Measurements from ENCODE around the gene MTFR2. TPM values are rescaled to one million over a fixed set of nuclear protein-coding genes. Genes with fewer than 3 reads are reported as not detected.

Gene MTFR2
- total and polyA plus RNA-seq, 2 of the 13 experiments (the other 11 are each of a cell fraction or from before 2014, with no cell fraction given) = 6.7 to 10.7 TPM

DNA sequence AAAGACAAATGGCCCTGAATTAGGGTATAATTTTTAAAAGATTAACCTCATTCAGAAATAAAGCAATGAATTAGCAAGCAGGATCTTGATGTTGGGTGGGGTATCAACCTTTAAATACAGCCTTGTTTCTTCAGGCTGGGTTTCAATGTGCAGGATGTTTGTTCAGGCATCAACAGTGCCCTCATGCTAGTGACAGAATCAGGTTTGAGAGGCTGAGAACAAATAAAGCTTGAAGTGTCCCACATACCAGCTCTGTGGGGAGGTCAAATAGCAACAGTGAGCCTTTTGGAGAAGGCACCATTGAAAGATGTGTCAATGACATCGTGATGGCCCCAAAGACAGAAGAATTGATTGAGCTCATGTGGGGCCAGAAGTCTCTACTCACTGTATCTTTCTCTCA is 68.2 kb downstream of the MTFR2 start:
- Histone ChIP-seq H3K36me3 (replicated peaks in 1 of 2; ENCODE audit: control insufficient read depth in 1 of 2, insufficient read depth in 2 of 2, low read length in 2 of 2) (no peaks in the 10 kb centered on the region), H3K4me3 (replicated peaks in 1 of 3; ENCODE audit: insufficient read depth in 1 of 3, low read depth in 2 of 3, low read length in 3 of 3) (no peak overlapping the region), H3K9ac (ENCODE audit: insufficient read depth, low read depth, low read length) (no peak overlapping the region), H3K4me2 (ENCODE audit: low read depth, low read length) (no peak overlapping the region), H3K27ac (ENCODE audit: extremely low read length, insufficient read depth, low read length) (no peak overlapping the region), H3K9me3 (ENCODE audit: low read length) (no peaks in the 10 kb centered on the region), H3K4me1 (ENCODE audit: insufficient read depth, low read length) (no peaks in the 10 kb centered on the region), H3K27me3 (ENCODE audit: control insufficient read depth in 1 of 2, insufficient read depth in 2 of 2, low read length in 2 of 2) (no peaks in the 10 kb centered on the region), H3K79me2 (ENCODE audit: insufficient read depth, low read length) (no peaks in the 10 kb centered on the region), H4K20me1 (ENCODE audit: insufficient read depth, low read length) (no peaks in the 10 kb centered on the region), H2AFZ (ENCODE audit: low read length) (no peak overlapping the region)
- intact Hi-C loops (cut with micrococcal nuclease; ENCODE audit: unreplicated experiment) (no loop called here), in situ Hi-C loops (cut with HindIII; ENCODE audit: extremely low pct_ligation_motif_present, low pct_unique_long_range_greater_than_20kb) (no loop called here)
- ChIA-PET CTCF (ENCODE audit: low intra/inter-chr PET ratio, low total read pairs) (no interaction called here), POLR2A (no interaction called here)
- TF ChIP-seq KLF11 (CRISPR knock-in tag; IDR thresholded peaks at IDR 0.05) = no peak
- no peak for TF ChIP-seq ZNF839 (CRISPR knock-in tag; IDR thresholded peaks at IDR 0.05; ENCODE audit: borderline replicate concordance)
- no peak for TF ChIP-seq ZNF878 (CRISPR knock-in tag; IDR thresholded peaks at IDR 0.05)
- no peak for TF ChIP-seq ZNF644 (CRISPR knock-in tag; IDR thresholded peaks at IDR 0.05; ENCODE audit: low read depth)
- TF ChIP-seq ZNF263 (CRISPR knock-in tag; IDR thresholded peaks at IDR 0.05) = no peak
- TF ChIP-seq, protein P1, sequence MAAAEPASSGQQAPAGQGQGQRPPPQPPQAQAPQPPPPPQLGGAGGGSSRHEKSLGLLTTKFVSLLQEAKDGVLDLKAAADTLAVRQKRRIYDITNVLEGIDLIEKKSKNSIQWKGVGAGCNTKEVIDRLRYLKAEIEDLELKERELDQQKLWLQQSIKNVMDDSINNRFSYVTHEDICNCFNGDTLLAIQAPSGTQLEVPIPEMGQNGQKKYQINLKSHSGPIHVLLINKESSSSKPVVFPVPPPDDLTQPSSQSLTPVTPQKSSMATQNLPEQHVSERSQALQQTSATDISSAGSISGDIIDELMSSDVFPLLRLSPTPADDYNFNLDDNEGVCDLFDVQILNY (CRISPR knock-in tag; conservative IDR thresholded peaks at IDR 0.05) = no peak
- TF ChIP-seq PCBP1 (IDR thresholded peaks at IDR 0.05; ENCODE audit: borderline replicate concordance, low read depth, low read length) = no peak
- TF ChIP-seq, protein P2, sequence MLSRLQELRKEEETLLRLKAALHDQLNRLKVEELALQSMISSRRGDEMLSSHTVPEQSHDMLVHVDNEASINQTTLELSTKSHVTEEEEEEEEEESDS (CRISPR knock-in tag; IDR thresholded peaks at IDR 0.05; ENCODE audit: borderline replicate concordance) = no peak
- TF ChIP-seq NAIF1 (CRISPR knock-in tag; IDR thresholded peaks at IDR 0.05; ENCODE audit: borderline replicate concordance) = no peak
- no peak for TF ChIP-seq POLR2AphosphoS2 (IDR thresholded peaks at IDR 0.05; ENCODE audit: low read depth, low read length)
- no peak for TF ChIP-seq NRL (CRISPR knock-in tag; IDR thresholded peaks at IDR 0.05; ENCODE audit: borderline replicate concordance)
- TF ChIP-seq ZNF616 (CRISPR knock-in tag; IDR thresholded peaks at IDR 0.05; ENCODE audit: low read depth) = no peak
- no peak for TF ChIP-seq ARHGAP35 (CRISPR knock-in tag; IDR thresholded peaks at IDR 0.05; ENCODE audit: borderline replicate concordance)
- no peak for TF ChIP-seq ZNF747 (CRISPR knock-in tag; IDR thresholded peaks at IDR 0.05; ENCODE audit: borderline replicate concordance)
- TF ChIP-seq RCOR2 (CRISPR knock-in tag; IDR thresholded peaks at IDR 0.05) = no peak
- TF ChIP-seq, protein P3, sequence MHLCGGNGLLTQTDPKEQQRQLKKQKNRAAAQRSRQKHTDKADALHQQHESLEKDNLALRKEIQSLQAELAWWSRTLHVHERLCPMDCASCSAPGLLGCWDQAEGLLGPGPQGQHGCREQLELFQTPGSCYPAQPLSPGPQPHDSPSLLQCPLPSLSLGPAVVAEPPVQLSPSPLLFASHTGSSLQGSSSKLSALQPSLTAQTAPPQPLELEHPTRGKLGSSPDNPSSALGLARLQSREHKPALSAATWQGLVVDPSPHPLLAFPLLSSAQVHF (CRISPR knock-in tag; IDR thresholded peaks at IDR 0.05) = no peak
- no peak for TF ChIP-seq AKAP8 (CRISPR knock-in tag; IDR thresholded peaks at IDR 0.05)
- TF ChIP-seq, protein P4, sequence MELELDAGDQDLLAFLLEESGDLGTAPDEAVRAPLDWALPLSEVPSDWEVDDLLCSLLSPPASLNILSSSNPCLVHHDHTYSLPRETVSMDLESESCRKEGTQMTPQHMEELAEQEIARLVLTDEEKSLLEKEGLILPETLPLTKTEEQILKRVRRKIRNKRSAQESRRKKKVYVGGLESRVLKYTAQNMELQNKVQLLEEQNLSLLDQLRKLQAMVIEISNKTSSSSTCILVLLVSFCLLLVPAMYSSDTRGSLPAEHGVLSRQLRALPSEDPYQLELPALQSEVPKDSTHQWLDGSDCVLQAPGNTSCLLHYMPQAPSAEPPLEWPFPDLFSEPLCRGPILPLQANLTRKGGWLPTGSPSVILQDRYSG (CRISPR knock-in tag; IDR thresholded peaks at IDR 0.05) = no peak
- TF ChIP-seq ZNF724P (CRISPR knock-in tag; IDR thresholded peaks at IDR 0.05; ENCODE audit: borderline replicate concordance) = no peak
- FAIRE-seq (no peak), ATAC-seq (no peak), DNase-seq (ENCODE audit: low spot score) (no peak)
- WGBS (ENCODE audit: low lambda C conversion rate) = 24% methylated on average over 1 of the region's 1 CpG
- BruUV-seq (replicated peaks) = no TSS peak

Measured in HepG2 (cell line).